Mucosa of gallbladder (tissue), 1 donor: Measurements from ENCODE around the gene MARCKSL1. TPM values are rescaled to one million over a fixed set of nuclear protein-coding genes. Genes with fewer than 3 reads are reported as not detected.
"Not testable (repeated sequence)": the region's sequence is repeated elsewhere in the genome, so short reads cannot be mapped to it uniquely, and the experiment has no call there.

ENCODE experiments used
- DNase-seq: peaks from one replicate; pipeline ENCODE4 v3.0.0-alpha.2; 2020; ENCODE audit warnings: low spot score
- total RNA-seq: library from RNA; stranded (reverse); gene quantifications from one replicate; pipeline ENCODE4 v1.2.1, GENCODE V29; 2021
- donor health status: DM: no; HTN: no; CAD: no.

The MARCKSL1 gene
- 303 TPM for total RNA-seq

- peak; percentile 80 for DNase-seq
Observed at GRCh38 chr1:32335790-32336590, at the start of gene MARCKSL1. MARCKSL1 (minus strand) TSS chr1:32336233; CDS start chr1:32336033, 200 bp downstream.

- DNase-seq, result no peak
Observed at GRCh38 chr1:32380057-32380456, 44.0 kb upstream of the MARCKSL1 start.

GRCh38 chr1:32377541-32378220 is 41.6 kb upstream of the MARCKSL1 start:
- no peak for DNase-seq

- DNase-seq, result no peak
Observed at GRCh38 chr1:32376199-32376598, 40.2 kb upstream of the MARCKSL1 start.

- no peak for DNase-seq
Observed at GRCh38 chr1:32373996-32374592, 38.1 kb upstream of the MARCKSL1 start.

GRCh38 chr1:32372149-32372756 is 36.2 kb upstream of the MARCKSL1 start:
- no peak for DNase-seq

- no peak for DNase-seq
Observed at GRCh38 chr1:32367912-32368635, 32.0 kb upstream of the MARCKSL1 start.

- no peak for DNase-seq
Observed at GRCh38 chr1:32365445-32365844, 29.4 kb upstream of the MARCKSL1 start.

GRCh38 chr1:32364836-32365235 is 28.8 kb upstream of the MARCKSL1 start:
- no peak for DNase-seq

GRCh38 chr1:32363713-32364112 is 27.7 kb upstream of the MARCKSL1 start:
- DNase-seq, result no peak

GRCh38 chr1:32362474-32363313 is 26.7 kb upstream of the MARCKSL1 start, which contains the start of the genes FAM229A and TSSK3:
FAM229A (minus strand) TSS chr1:32362485; CDS start chr1:32362091, 394 bp downstream.
TSSK3 (plus strand) TSS chr1:32362539; CDS start chr1:32362702, 163 bp downstream.
- DNase-seq, result no peak

GRCh38 chr1:32361674-32362473 is 25.8 kb upstream of the MARCKSL1 start:
- DNase-seq, result peak; percentile 37

GRCh38 chr1:32361308-32361673 is 25.3 kb upstream of the MARCKSL1 start:
- no peak for DNase-seq

- DNase-seq, result no peak
Observed at GRCh38 chr1:32358435-32358834, 22.4 kb upstream of the MARCKSL1 start.

GRCh38 chr1:32357614-32358013 is 21.6 kb upstream of the MARCKSL1 start:
- DNase-seq, result no peak

- DNase-seq, result no peak
Observed at GRCh38 chr1:32356478-32356877, 20.4 kb upstream of the MARCKSL1 start.

GRCh38 chr1:32355778-32356177 is 19.7 kb upstream of the MARCKSL1 start:
- DNase-seq, result not testable (repeated sequence)

GRCh38 chr1:32353886-32354570 is 18.0 kb upstream of the MARCKSL1 start:
- peak; percentile 48 for DNase-seq

GRCh38 chr1:32353431-32353830 is 17.4 kb upstream of the MARCKSL1 start:
- DNase-seq, result no peak
